ENCODE measurements around the gene BICDL1. TPM values are rescaled to one million over a fixed set of nuclear protein-coding genes. Genes with fewer than 3 reads are reported as not detected.

BICDL1 gene
- total and polyA plus RNA-seq, 2 experiments from 2014 or later: 3.5 to 3.7 TPM

- no peaks in the 10 kb centered on the region for H3K36me3 ChIP-seq
- TF ChIP-seq, protein P1, sequence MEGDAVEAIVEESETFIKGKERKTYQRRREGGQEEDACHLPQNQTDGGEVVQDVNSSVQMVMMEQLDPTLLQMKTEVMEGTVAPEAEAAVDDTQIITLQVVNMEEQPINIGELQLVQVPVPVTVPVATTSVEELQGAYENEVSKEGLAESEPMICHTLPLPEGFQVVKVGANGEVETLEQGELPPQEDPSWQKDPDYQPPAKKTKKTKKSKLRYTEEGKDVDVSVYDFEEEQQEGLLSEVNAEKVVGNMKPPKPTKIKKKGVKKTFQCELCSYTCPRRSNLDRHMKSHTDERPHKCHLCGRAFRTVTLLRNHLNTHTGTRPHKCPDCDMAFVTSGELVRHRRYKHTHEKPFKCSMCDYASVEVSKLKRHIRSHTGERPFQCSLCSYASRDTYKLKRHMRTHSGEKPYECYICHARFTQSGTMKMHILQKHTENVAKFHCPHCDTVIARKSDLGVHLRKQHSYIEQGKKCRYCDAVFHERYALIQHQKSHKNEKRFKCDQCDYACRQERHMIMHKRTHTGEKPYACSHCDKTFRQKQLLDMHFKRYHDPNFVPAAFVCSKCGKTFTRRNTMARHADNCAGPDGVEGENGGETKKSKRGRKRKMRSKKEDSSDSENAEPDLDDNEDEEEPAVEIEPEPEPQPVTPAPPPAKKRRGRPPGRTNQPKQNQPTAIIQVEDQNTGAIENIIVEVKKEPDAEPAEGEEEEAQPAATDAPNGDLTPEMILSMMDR (IDR thresholded peaks at IDR 0.05; ENCODE audit: low read depth, low read length): no peak
- DNase-seq (ENCODE audit: low read depth in 1 of 2, low spot score in 1 of 2): no peak
- H3K9me3 ChIP-seq (ENCODE audit: low read depth): no peaks in the 10 kb centered on the region
- H3K4me3 ChIP-seq: no peak overlapping the region
- H3K27me3 ChIP-seq: no peaks in the 10 kb centered on the region
- H3K4me1 ChIP-seq (ENCODE audit: low read depth): peaks cover 24% of the 10 kb centered on the region
- H3K27ac ChIP-seq: no peak overlapping the region
These were observed 71.7 kb downstream of the BICDL1 start for GRCh38 chr12:120060717-120061116.

DNA sequence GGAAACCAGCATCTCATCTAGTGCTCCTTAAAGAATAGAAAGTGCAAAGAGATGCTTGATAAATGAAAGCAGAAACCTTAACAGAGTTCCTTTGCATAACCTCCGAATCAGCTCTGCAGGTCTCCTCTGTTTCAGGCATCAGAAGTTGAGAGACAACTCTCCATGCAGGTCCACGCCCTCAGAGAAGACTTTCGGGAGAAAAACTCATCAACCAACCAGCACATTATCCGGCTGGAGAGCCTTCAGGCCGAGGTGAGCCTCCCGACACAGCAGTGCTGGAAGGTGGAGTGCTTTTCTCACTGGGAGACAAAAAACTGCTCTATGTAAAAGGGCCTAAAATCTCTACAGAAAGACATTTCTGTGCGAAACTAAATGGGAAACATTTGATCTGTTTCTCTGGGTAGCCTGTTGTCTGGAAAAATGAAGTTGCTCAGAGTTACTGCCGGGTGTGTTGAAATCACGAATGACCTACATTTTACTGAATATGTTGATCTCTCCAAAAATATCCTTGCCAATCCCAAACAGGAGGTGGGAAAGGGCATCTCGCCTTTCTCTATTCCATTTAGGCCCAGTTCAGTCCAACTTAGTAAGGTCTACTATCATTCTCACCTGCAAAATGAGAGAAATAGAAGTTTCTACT is 72.7 kb downstream of the BICDL1 start:
- Histone ChIP-seq H3K4me3 (no peak overlapping the region), H3K9me3 (ENCODE audit: low read depth) (no peaks in the 10 kb centered on the region), H3K27me3 (no peaks in the 10 kb centered on the region), H3K27ac (no peak overlapping the region), H3K36me3 (no peaks in the 10 kb centered on the region), H3K4me1 (ENCODE audit: low read depth) (peaks cover 24% of the 10 kb centered on the region)
- TF ChIP-seq, protein P1 (IDR thresholded peaks at IDR 0.05; ENCODE audit: low read depth, low read length): no peak
- DNase-seq (ENCODE audit: low read depth in 1 of 2, low spot score in 1 of 2): no peak

- H3K4me3 ChIP-seq: no peak overlapping the region
- H3K27me3 ChIP-seq: no peaks in the 10 kb centered on the region
- no peak for DNase-seq (ENCODE audit: low read depth in 1 of 2, low spot score in 1 of 2)
- TF ChIP-seq, protein P1 (IDR thresholded peaks at IDR 0.05; ENCODE audit: low read depth, low read length): no peak
- H3K27ac ChIP-seq: peak overlapping the region; percentile 37
- peaks cover 24% of the 10 kb centered on the region for H3K4me1 ChIP-seq (ENCODE audit: low read depth)
- no peaks in the 10 kb centered on the region for H3K9me3 ChIP-seq (ENCODE audit: low read depth)
- H3K36me3 ChIP-seq: no peaks in the 10 kb centered on the region
These were observed 74.0 kb downstream of the BICDL1 start for GRCh38 chr12:120062976-120063579.

- H3K27ac ChIP-seq: peak overlapping the region; percentile 73
- TF ChIP-seq, protein P1 (IDR thresholded peaks at IDR 0.05; ENCODE audit: low read depth, low read length): no peak
- H3K4me1 ChIP-seq (ENCODE audit: low read depth): peaks cover 24% of the 10 kb centered on the region
- no peaks in the 10 kb centered on the region for H3K27me3 ChIP-seq
- peak; percentile 13 to 58 for DNase-seq (ENCODE audit: low read depth in 1 of 2, low spot score in 1 of 2)
- H3K36me3 ChIP-seq: no peaks in the 10 kb centered on the region
- H3K9me3 ChIP-seq (ENCODE audit: low read depth): no peaks in the 10 kb centered on the region
- no peak overlapping the region for H3K4me3 ChIP-seq
These were observed 75.3 kb downstream of the BICDL1 start for GRCh38 chr12:120064054-120064940.

GRCh38 chr12:120065472-120065871 is 76.4 kb downstream of the BICDL1 start:
- Histone ChIP-seq H3K27me3 (no peaks in the 10 kb centered on the region), H3K9me3 (ENCODE audit: low read depth) (no peaks in the 10 kb centered on the region), H3K4me1 (ENCODE audit: low read depth) (peaks cover 24% of the 10 kb centered on the region), H3K27ac (peak overlapping the region; percentile 73), H3K36me3 (no peaks in the 10 kb centered on the region), H3K4me3 (no peak overlapping the region)
- TF ChIP-seq, protein P1 (IDR thresholded peaks at IDR 0.05; ENCODE audit: low read depth, low read length): no peak
- no peak for DNase-seq (ENCODE audit: low read depth in 1 of 2, low spot score in 1 of 2)
